ENCODE data around the gene RHPN2.

GRCh38 chr19:33060586-33060985 is 4.1 kb downstream of the RHPN2 start:
- TF ChIP-seq POLR2A (IDR thresholded peaks at IDR 0.05; ENCODE audit: low read length) (no peak), GATA1 (IDR thresholded peaks at IDR 0.05; ENCODE audit: low read depth, low read length) (no peak)
